Gastrocnemius medialis (tissue), 4 donors: Measurements from ENCODE around the gene MYLK2. TPM values are rescaled to one million over a fixed set of nuclear protein-coding genes. Genes with fewer than 3 reads are reported as not detected.

Source experiments
- ATAC-seq, 2 donors: fragments of 150-250 bp; one replicate each; pipeline ENCODE4 v1.9.1; 2016
- DNase-seq, 2 donors: peaks; one replicate each; pipeline ENCODE4 v3.0.0-alpha.2; 2019
- H3K27ac ChIP-seq, 4 donors: fragments of 200-600 bp; sonication (generic); 1 replicate in 1 of 4; 2 replicates in 3 of 4; pipeline ENCODE4 v1.5.1; 2016 to 2018; ENCODE audit warnings: mild to moderate bottlenecking in 2 of 4, moderate library complexity in 1 of 4
- H3K27me3 ChIP-seq, 3 donors: fragments of 200-600 bp; sonication (generic) in 2 of 3; 1 replicate in 1 of 3; 2 replicates in 2 of 3; pipeline versions ENCODE4 v1.5.1 to v1.6.0; 2016 to 2019; ENCODE audit warnings: mild to moderate bottlenecking in 1 of 3, moderate library complexity in 1 of 3
- H3K36me3 ChIP-seq, 2 donors: fragments of 200-600 bp; sonication (generic) in 1 of 2; one replicate each; pipeline ENCODE4 v1.5.1; 2017 to 2018
- H3K4me1 ChIP-seq, 2 donors: fragments of 200-600 bp; sonication (generic) in 1 of 2; one replicate each; pipeline ENCODE4 v1.5.1; 2016 to 2017; ENCODE audit warnings: mild to moderate bottlenecking in 2 of 2
- H3K4me3 ChIP-seq, 4 donors: fragments of 200-600 bp; sonication (generic) in 3 of 4; 1 replicate in 1 of 4; 2 replicates in 3 of 4; pipeline ENCODE4 v1.5.1; 2016 to 2019; ENCODE audit warnings: mild to moderate bottlenecking in 2 of 4
- H3K9me3 ChIP-seq, 3 donors: fragments of 200-600 bp; sonication (generic) in 2 of 3; 1 replicate in 1 of 3; 2 replicates in 2 of 3; pipeline ENCODE4 v1.5.1; 2016 to 2019
- POLR2A ChIP-seq, 2 donors: fragments of 450-650 bp; IDR thresholded peaks; one replicate each; pipeline ENCODE4 v1.6.1; 2017; ENCODE audit warnings: antibody characterized with exemption in 2 of 2, mild to moderate bottlenecking in 2 of 2, moderate library complexity in 2 of 2
- in situ Hi-C, 4 donors: fragments of 200-750 bp; cut with MboI; loops; one replicate each; pipeline versions ENCODE4 v1.15.0 to v1.8.0; 2017; ENCODE audit warnings: low sequenced_read_pairs in 4 of 4
- intact Hi-C: fragments of 100-400 bp; cut with DNase I; formaldehyde crosslinking; loops from one replicate; pipeline ENCODE4 v1.15.1; 2023; ENCODE audit warnings: low total_unique reads
- total RNA-seq, 4 donors: library from RNA; depleted of rRNA; stranded (reverse); fragments of >200 nt; gene quantifications; one replicate each; pipeline versions ENCODE4 v1.1.0 to v1.2.3, GENCODE V29; 2016
- TF ChIP-seq, protein P1 (sequence below), 5 experiments: fragments of 450-650 bp in 3 of 5; fragments of 200-600 bp in 2 of 5; sonication (generic) in 2 of 5; IDR thresholded peaks in 4 of 5; conservative IDR thresholded peaks in 1 of 5; 1 replicate in 4 of 5; 2 replicates in 1 of 5; pipeline ENCODE4 v1.5.1; 2016 to 2019; ENCODE audit warnings: antibody characterized with exemption in 5 of 5, mild to moderate bottlenecking in 3 of 5, moderate library complexity in 3 of 5

The MYLK2 gene
- total RNA-seq, 4 donors from 2014 or later = 17.2 to 255 (median 88.4) TPM

DNA sequence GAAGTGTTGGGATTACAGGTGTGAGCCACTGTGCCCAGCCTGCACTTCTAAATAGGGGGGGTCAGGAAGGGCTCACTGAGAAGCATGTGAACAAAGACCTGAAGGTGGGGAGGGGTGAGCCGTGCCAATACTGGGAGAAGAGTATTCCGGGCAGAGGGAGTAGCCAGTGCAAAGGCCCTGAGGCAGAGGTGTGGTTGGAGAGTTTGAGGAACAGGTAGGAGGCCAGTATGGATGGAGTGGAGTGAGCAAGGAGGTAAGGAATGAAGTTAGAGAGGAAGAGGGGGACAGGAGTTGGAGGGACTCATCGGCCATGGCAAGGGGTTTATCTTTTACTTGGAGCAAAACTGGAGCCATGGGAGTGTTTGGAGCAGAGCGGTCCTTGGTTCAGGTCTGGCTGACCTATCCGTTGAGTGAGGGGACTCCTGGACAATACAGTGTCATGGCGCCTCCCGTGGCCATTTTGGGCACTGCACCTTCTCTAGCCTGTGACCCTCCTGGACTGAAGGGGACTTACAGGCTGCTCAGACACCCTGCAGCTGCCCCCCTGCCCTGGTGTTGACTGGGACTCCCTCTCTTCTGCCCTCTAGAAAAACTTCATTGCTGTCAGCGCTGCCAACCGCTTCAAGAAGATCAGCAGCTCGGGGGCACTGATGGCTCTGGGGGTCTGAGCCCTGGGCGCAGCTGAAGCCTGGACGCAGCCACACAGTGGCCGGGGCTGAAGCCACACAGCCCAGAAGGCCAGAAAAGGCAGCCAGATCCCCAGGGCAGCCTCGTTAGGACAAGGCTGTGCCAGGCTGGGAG, 14.2 kb downstream of the MYLK2 start:
- peak in 1 of 2 donors; percentile 65 for DNase-seq
- in situ Hi-C loops (loop anchor here in 1 of 4 donors (25.0 kb wide), 1 partner anchor 96 kb away; the partner anchor contains the start of gene TPX2), intact Hi-C loops (loop anchor here (2.0 to 10.0 kb wide), 2 partner anchors 109 to 281 kb away; no protein-coding TSS in a partner anchor)
- Histone ChIP-seq H3K36me3 (peaks cover 0 to 4% of the 10 kb centered on the region in 2 donors), H3K27ac (peak overlapping the region; percentile 69 to 95 (median 80)), H3K4me1 (peaks cover 14 to 55% of the 10 kb centered on the region in 2 donors), H3K27me3 (no peaks in the 10 kb centered on the region), H3K4me3 (no peak overlapping the region), H3K9me3 (no peaks in the 10 kb centered on the region)
- peak in 1 of 2 donors; percentile 39 for ATAC-seq
- TF ChIP-seq POLR2A (IDR thresholded peaks at IDR 0.05) = no peak
- TF ChIP-seq, protein P1, sequence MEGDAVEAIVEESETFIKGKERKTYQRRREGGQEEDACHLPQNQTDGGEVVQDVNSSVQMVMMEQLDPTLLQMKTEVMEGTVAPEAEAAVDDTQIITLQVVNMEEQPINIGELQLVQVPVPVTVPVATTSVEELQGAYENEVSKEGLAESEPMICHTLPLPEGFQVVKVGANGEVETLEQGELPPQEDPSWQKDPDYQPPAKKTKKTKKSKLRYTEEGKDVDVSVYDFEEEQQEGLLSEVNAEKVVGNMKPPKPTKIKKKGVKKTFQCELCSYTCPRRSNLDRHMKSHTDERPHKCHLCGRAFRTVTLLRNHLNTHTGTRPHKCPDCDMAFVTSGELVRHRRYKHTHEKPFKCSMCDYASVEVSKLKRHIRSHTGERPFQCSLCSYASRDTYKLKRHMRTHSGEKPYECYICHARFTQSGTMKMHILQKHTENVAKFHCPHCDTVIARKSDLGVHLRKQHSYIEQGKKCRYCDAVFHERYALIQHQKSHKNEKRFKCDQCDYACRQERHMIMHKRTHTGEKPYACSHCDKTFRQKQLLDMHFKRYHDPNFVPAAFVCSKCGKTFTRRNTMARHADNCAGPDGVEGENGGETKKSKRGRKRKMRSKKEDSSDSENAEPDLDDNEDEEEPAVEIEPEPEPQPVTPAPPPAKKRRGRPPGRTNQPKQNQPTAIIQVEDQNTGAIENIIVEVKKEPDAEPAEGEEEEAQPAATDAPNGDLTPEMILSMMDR (IDR thresholded peaks at IDR 0.05 in 4 of 5, conservative IDR thresholded peaks at IDR 0.05 in 1 of 5) = peak; percentile 73 to 87 (median 83)

- intact Hi-C loops (loop anchor here (2.0 to 10.0 kb wide), 2 partner anchors 109 to 281 kb away; no protein-coding TSS in a partner anchor), in situ Hi-C loops (loop anchor here in 1 of 4 donors (25.0 kb wide), 1 partner anchor 97 kb away; the partner anchor contains the start of gene TPX2)
- DNase-seq = no peak
- Histone ChIP-seq H3K4me3 (no peak overlapping the region), H3K4me1 (peaks cover 14 to 48% of the 10 kb centered on the region in 2 donors), H3K27ac (peak overlapping the region; percentile 69 to 95 (median 80)), H3K27me3 (no peaks in the 10 kb centered on the region), H3K9me3 (no peaks in the 10 kb centered on the region), H3K36me3 (peaks cover 0 to 4% of the 10 kb centered on the region in 2 donors)
- no peak for ATAC-seq
- TF ChIP-seq, protein P1 (IDR thresholded peaks at IDR 0.05 in 4 of 5, conservative IDR thresholded peaks at IDR 0.05 in 1 of 5) = no peak
- TF ChIP-seq POLR2A (IDR thresholded peaks at IDR 0.05) = no peak
Observed at GRCh38 chr20:31833931-31834521, 14.9 kb downstream of the MYLK2 start.

DNA sequence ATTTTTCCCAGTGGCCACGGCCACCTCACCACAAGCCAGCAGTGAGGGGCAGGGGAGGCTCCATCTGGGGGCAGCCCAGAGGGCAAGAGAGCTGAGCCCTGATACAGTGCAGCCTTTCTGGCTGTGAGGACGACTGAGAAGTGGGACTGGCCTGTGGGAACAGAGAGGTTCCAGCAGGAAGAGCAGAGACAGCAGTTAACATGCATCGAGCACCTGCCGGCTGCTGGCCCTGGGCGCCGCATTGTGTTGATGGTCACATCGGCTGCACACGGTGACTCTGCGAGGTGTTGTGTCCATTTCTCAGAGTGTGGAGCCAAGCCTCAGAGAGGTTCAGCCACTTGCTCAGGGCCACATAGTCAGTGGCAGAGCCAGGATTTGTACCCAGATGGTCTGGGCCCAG, 16.4 kb downstream of the MYLK2 start:
- intact Hi-C loops = loop anchor here (5.0 to 10.0 kb wide), 2 partner anchors 98 to 279 kb away; partner anchors contain the start of gene TPX2
- Histone ChIP-seq H3K4me3 (no peak overlapping the region), H3K9me3 (no peaks in the 10 kb centered on the region), H3K27ac (peak overlapping the region; percentile 79 to 95 (median 80)), H3K4me1 (peaks cover 14 to 38% of the 10 kb centered on the region in 2 donors), H3K27me3 (no peaks in the 10 kb centered on the region), H3K36me3 (peaks cover 0 to 4% of the 10 kb centered on the region in 2 donors)
- TF ChIP-seq, protein P1 (IDR thresholded peaks at IDR 0.05 in 4 of 5, conservative IDR thresholded peaks at IDR 0.05 in 1 of 5) = no peak
- no peak for TF ChIP-seq POLR2A (IDR thresholded peaks at IDR 0.05)
- ATAC-seq = peak in 1 of 2 donors; percentile 2
- in situ Hi-C loops = loop anchor here in 1 of 4 donors (25.0 kb wide), 1 partner anchor 98 kb away; the partner anchor contains the start of gene TPX2
- DNase-seq = no peak

DNA sequence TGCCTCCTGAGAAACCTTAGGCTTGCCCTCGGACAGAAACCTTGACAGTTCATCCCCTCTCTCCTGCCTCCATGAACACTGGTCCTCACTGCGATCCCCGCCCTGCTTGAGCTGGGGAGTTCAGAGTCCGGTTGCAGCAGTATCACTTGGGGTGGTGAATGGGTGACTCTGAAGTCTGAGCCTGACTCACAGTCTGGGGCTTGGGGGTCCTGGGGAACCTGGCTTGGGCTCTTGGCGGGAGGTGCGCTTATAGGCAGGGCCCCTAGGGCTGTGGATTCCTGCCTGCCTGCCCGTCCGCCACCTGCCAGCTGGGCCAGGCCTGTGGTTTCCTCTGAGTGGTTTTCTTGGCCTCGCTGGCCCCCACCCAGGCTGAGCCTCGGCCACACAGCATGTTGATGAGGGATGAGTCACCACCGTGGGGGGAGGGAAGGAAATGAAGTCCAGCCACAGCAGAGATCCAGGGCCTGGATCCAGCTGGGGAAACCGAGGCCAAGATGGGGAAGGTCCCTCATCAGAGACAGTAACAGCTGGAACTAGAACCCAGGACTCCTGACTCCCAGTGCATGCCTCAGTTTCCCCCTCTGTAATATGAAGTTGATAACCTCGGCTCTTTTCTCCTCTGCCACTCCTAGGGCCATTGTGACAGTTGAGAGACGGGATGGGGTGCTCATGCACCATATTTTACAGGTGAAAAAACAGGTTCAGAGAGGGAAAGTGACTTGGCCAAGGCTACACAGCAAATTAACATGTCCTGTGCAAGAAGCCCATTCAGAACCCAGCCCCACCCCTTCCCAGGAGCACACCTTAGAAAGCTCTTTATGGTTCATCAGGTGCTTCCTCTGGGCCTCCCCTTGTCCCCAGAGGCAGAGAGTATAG, 17.1 kb downstream of the MYLK2 start:
- Histone ChIP-seq H3K4me1 (peaks cover 14 to 33% of the 10 kb centered on the region in 2 donors), H3K27me3 (no peaks in the 10 kb centered on the region), H3K27ac (peak overlapping the region; percentile 79 to 95 (median 80)), H3K4me3 (no peak overlapping the region), H3K36me3 (peaks cover 0 to 4% of the 10 kb centered on the region in 2 donors), H3K9me3 (no peaks in the 10 kb centered on the region)
- TF ChIP-seq, protein P1 (IDR thresholded peaks at IDR 0.05 in 4 of 5, conservative IDR thresholded peaks at IDR 0.05 in 1 of 5) = no peak
- TF ChIP-seq POLR2A (IDR thresholded peaks at IDR 0.05) = no peak
- in situ Hi-C loops (loop anchor here in 1 of 4 donors (25.0 kb wide), 1 partner anchor 99 kb away; the partner anchor contains the start of gene TPX2), intact Hi-C loops (loop anchor here (2.0 to 10.0 kb wide), 3 partner anchors 13 to 279 kb away; partner anchors contain the start of gene TPX2)
- ATAC-seq (peak; percentile 81 to 96), DNase-seq (peak; percentile 89 to 94)
